GM19438 (cell line): ENCODE data around the gene ANO3.

Experiments
- ATAC-seq: cut with Tn5 transposase; IDR thresholded peaks from one replicate; pipeline ENCODE4 v1.9.1; 2021; ENCODE audit warnings: low read depth; ENCODE audit not compliant: unreplicated experiment

ANO3 gene

DNA sequence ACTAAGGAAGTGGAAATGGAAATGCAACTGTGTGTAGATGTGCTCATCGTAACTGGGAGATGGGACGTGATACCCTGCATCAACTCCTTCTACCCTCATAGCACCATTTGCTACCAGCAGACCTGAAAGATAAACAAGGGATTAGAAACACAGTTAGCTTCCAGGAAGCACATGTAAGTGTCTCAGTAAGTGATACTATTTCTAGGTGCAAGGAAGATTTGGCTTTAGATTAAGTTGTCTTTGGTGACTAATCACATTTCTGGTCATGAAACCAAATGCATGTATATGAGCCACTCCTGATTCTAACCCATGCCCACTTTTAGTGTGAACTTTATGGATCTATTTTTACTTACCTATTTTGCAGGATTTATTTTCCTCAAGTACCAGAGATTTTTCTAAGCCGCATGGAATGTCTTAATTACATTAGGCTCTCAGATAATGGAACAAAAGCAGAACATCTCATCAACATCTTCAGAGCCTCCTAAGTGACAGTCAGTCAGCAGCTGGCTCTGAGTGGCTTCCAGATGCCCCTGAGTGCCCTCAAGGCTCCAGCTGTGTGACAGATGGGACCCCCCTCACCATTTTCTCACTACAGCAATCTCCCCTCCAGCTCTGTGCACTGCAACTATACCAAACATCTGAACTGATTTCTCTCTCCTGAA, 368.8 kb downstream of the ANO3 start:
- no peak for ATAC-seq

DNA sequence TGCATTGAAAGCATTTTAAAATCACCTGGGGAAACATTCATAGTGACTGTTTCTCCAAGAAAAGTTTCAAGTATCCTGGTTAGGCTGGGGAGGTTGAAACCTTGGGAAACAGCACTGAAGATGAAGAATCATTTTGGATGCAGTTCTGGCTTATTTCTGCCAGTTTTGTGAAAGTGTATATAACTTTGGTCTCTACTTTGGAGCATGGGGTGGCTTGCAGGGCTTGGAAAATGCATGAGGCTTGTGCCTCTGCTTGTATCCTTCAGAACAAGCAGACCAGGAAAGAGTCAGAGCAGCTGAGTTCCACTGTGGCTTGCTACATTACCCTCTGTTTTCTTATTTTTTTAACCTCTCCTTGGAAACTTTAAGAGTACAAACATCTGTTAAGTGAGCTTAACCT, 370.5 kb downstream of the ANO3 start:
- no peak for ATAC-seq

- ATAC-seq, result no peak
Observed at GRCh38 chr11:26703411-26704191, 371.7 kb downstream of the ANO3 start.

DNA sequence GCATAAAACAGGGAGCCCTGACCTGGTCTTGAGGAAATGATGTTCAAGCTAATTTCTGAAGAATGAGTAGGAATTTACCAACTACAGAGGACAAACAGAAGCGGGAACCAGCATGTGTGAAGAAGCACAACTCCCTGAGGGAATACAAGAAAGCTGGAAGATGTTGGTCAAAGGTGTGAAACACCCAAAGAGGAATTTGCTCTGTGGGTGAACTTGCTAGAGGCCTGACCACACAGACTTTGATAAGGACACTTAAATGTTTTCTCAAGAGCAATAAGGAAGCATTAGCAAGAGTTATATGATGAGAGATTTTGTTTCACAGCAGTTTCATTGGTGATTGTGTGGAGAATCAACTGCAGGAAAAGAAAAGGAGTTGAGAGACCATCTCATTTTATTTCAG, 372.3 kb downstream of the ANO3 start:
- ATAC-seq, result no peak

GRCh38 chr11:26706181-26706580, 374.3 kb downstream of the ANO3 start:
- no peak for ATAC-seq

DNA sequence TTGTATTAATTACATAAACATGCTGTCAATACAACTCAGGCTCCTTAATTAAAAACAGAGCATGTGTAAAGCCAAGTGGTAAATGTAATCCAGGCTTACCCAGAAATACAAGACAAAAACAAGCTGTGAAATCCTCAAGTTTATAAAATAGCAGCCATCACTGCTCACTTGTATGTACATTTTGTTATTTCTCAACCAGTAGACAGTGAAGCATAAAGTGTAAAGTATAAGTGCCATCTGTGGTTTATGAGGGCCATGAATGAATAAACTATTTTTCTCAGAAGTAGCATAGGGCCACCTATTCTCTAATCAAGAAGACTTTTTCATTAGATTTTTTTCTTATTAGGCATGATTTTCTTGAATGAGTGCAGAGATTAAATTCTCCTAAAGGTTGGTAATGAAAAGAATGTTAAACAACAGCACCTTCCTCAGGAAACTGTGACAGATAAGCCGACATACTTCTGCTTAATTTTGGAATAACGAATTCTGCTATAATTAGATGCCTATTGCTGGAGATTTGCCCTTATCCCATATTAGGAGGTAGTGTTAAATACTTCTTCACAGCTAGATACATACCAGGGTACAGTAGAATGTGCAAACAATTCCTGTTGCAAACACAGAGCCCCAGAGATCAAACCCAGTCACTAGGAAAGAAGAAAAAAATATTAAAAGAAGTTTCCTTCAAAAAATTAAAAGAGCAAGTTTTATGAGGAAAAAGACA, 377.0 kb downstream of the ANO3 start:
- ATAC-seq, result no peak

DNA sequence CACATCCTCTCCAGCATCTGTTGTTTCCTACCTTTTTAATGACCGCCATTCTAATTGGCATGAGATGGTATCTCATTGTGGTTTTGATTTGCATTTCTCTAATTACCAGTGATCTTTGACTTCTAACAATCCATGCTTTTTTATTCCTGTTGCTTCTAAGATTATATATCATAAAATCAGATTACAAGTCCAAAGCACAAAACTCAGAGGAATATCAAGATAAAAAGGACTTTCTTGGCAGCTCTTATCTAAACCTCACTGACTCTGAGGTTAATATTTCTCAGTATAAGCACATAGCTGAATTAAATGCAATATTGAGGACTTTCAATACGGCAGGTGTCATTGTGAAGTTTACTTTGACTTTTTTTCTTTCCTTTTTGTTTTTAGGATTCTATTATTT, 378.6 kb downstream of the ANO3 start:
- ATAC-seq, result no peak

DNA sequence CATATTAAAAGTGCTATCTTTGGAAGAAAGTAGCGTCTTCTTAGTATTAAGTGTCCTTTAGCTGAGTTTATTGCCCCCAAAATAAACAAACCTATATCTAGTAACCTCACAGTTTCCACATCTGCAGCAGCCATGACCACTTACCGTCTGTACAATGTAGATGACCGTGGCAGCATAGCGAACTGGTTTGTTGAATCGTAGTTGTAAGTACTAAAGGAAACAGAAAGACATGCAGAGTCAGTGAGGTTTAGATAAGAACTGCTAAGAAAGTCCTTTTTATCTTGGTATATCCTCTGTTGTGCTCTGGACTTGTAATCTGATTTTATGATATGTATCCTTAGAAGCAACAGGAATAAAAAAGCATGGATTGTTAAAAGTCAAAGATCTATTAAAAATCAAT, 380.6 kb downstream of the ANO3 start:
- no peak for ATAC-seq
